T-helper 22 cell (primary cell): Measurements from ENCODE around the gene OPN3.

Experiments used
- DNase-seq: peaks from one replicate; pipeline ENCODE4 v3.0.0-alpha.2; 2020; ENCODE audit warnings: low read depth

OPN3 gene

GRCh38 chr1:241646201-241646600 lies 6.0 kb upstream of the OPN3 start:
- DNase-seq: no peak

DNA sequence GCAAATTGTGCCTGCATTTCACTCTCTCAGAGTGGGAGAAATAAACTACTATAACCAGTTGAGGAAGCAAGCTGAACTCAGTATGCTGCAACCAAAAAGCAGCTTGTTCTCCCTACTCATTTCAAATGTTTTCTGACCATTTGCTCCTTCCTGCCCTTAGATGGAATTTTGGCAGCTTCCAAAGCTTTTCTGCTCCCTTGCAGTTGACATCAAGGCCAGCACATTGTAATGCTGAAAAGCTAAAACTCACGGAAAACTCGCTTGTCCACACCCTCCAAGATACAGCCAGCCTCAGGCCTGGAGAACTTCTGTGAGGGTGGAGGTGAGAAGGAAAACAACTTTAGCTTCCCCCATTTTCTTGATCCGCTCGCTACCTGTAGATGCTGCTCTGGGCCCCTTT lies 5.0 kb upstream of the OPN3 start:
- DNase-seq: no peak

DNA sequence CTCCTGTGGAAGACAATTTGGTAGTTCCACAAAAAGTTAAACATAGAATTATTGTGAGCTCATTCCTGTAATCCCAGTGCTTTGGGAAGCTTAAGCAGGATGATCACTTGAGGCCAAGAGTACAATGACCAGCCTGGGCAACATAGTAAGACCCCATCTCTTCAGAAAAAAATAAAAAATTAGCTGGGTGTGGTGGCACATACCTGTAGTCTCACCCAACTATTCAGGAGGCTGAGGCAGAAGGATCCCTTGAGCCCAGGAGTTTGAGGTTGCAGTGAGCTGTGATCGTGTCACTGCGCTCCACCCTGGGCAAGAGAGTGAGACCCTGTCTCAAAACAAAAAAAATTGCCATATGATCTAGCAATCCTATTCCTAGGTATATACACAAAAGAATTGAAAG lies 4.1 kb upstream of the OPN3 start:
- no peak for DNase-seq

- no peak for DNase-seq
These were observed 2.4 kb upstream of the OPN3 start for GRCh38 chr1:241642593-241642944.

GRCh38 chr1:241641773-241642592 lies 1.8 kb upstream of the OPN3 start:
- DNase-seq: no peak

DNA sequence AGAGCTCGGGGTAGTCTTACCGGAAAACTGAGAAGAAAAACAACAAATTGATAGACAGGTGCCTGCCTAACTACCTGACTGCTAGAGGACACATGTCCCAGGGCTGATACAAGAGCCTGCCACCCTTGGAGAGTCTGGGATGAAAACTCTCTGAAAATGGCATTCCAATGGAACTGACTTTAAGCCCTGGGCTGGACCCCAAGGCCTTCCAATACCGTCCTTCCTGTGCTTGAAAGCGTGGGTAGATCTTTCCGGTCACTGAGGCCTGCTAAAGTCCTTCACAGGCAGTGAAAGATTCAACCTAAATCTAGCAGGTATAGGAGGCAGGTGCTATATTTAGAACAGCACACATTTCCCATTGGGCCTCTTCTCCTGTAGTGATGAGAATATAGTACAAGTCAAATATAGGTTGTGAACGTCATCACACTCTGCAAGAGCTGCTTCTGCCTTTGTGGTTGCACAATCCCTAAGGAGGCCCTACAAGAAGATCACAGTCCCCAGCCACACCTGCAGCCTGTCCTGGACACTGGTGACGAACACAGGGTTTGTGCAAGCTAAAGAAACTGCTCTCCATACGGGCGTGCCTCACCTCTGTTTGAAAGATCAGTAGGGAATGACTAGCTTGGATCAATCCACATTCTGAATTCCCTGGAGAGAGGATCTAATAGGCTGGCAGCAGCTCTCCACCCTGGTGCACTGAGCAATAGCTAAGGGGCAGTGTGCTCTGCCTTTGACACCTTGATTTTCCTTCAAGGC lies 876 bp upstream of the OPN3 start:
- no peak for DNase-seq

GRCh38 chr1:241639623-241640148 lies 483 bp downstream of the OPN3 start:
- DNase-seq: peak; percentile 8

GRCh38 chr1:241638909-241639622 lies 1.1 kb downstream of the OPN3 start:
- no peak for DNase-seq

DNA sequence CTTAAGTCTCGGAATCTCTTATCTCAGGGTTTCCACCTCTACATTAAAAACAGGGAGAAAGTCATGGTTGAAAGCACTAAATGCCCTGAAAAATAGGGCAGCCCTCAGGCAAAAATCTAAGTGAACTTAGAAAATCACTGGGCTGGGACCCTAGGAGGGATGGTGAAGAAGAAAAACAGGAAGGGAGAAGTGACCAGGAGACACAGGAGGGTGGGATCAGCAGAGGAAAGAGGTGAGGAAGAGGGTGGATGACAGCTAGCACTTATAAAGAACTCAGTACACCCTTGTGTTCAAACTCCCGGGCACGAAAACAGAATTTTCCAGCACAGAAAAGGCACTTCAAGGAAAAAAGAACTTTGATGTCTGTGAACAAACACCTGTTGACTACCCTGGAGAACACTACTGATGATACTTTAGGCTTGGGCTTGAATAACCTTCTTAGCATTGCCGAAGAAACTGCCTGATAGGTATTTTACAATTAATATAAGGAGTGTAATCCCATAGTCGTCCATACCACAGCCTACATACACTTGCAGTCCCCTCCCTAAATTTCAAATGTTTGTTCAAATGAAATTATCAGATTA lies 2.0 kb downstream of the OPN3 start:
- DNase-seq: no peak

- DNase-seq: no peak
These were observed 2.6 kb downstream of the OPN3 start for GRCh38 chr1:241637604-241638003.

- no peak for DNase-seq
These were observed 3.1 kb downstream of the OPN3 start for GRCh38 chr1:241637046-241637590.

- no peak for DNase-seq
These were observed 3.9 kb downstream of the OPN3 start for GRCh38 chr1:241636291-241636690.

DNA sequence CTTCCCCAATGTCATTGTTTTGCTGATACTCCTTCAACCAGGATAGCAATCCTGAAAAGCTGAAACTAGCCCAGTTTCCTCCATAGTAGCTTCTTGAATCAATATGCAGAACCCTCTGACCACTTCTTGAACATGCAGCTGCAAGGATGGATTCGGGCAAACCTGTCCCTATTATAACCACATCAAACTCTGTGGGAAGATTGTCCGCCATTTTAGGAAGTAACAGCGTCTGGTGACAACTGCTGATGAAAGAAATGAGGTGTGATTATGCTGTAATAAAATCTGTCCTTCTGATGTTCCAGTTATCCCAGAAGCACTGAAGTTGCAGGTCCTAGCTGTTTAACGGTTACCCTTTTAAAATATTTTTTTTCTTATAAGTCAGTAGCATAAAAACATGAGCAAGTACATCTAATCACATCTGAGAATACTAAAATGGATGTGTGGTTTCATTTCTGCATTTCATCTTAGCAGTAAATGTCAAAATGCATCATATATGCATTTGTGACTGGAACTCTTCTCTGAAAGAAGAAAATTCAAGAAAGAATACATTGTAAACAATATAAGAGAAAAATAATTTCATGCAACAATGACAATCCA lies 4.5 kb downstream of the OPN3 start:
- DNase-seq: no peak

DNA sequence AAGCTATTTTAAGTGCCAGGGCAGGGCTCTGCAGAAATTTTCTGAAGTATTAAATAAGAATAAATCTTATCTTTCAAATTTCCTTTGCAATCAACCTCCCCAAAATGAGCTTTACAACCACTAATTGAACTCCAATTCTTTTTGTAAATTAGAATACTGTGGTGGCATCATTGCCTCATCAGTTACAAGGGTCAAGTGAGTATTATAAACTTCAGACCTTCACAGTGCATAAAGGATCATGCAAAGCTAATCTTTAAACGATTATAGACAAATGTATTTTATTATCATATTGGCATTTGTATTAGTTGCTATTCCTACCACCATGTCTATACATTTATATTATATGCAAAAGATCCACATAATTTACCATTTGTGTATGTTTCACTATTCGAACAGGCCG lies 7.2 kb downstream of the OPN3 start:
- no peak for DNase-seq

DNA sequence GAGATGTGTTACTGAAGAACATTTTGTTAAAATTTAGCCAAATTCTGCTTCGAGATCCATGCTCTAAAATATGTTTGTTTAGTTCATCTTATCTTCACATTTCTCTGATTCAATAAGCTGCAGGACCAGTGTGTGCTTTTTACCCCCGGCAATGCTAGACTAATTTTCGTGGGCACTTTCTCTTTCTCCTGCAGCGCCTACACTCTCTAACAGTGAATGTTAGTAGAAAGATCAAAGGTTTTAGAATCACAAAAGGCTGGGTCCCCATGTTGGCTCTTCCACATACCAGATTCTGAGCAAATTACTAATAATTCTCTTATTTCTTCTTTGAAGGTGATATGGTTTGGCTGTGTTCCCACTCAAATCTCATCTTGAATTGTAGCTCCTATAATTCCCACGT lies 8.5 kb downstream of the OPN3 start:
- no peak for DNase-seq

GRCh38 chr1:241630899-241631298 lies 9.3 kb downstream of the OPN3 start:
- DNase-seq: no peak

GRCh38 chr1:241630476-241630875 lies 9.7 kb downstream of the OPN3 start:
- DNase-seq: no peak

DNA sequence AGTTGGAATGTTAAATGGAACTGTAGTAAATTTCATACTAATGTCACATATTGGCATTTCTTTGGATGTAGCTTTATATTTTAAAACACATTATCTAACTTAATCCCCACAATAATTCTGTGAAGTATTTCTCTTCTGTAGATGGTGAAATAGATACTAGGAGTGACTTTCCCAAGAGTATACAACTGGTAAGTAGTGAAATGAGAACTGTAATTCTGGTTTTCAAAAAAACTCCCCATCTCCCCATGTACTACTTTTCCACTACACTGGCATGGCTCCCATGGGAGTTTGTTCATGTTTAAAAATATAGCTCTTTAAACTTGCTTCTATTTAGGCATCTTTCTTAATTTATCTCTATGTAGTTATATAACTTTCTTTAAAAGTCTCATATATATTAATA lies 10.2 kb downstream of the OPN3 start:
- DNase-seq: no peak

DNA sequence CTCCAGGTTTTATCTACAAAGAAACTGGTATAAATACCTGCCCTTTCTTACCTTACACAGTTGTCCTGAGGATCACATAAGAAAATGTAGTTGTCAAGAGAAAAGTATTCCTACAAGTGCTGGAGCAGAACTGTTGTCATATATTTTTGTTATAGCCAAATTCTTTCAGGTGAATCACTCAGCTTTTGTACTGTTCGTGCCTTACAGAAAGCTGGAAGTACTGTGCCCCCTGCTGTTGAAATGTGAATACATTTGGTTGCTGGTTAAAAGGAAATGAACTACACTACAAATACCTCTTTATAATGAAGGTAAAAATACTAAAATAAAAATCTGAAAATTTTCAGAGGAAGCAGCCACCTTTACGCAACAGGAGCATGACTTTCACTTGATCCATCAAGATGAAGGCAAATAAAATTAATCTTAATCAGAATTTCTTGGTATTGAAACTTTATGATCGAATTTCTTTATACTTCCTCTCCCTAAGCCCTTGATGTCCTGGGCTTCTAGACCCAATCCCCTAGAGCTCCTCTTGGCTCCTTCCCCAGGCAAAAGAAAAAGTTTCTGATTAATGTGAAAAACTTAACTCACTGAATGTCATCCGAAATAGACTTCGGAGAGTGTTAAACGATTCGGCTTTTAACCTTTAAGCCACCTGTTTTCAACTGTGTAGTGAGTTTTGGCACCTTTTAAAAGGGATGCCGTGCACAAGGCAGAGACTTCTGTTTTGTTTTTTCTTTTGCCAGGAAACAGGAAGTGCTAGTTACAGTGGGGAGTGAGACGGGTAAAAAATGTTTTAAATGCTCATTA lies 12.5 kb downstream of the OPN3 start:
- no peak for DNase-seq

- no peak for DNase-seq
These were observed 15.2 kb downstream of the OPN3 start for GRCh38 chr1:241624935-241625334.

DNA sequence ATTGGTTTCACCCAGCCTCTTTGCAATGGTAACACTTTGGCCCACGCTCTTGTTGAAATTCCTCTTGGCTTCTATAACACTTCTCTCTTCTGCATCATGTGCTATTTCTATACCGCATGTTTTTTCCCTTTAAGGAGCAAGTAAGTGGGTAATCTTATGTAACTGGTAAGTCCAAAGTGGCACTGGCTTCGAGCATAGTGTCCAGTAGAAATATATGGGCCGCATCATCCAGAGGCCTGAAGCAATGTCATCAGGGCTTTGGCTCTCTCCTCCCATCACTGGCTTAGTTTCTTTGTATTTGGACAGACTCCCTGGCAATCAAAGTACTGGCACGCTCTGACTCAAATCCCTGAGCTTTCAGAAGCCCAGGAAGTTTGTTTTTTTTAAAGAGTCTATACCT lies 17.5 kb downstream of the OPN3 start:
- DNase-seq: no peak
